ENCODE measurements around the gene OR2H1.
"Not testable (repeated sequence)": the region's sequence is repeated elsewhere in the genome, so short reads cannot be mapped to it uniquely, and the experiment has no call there.

Gene OR2H1

DNA sequence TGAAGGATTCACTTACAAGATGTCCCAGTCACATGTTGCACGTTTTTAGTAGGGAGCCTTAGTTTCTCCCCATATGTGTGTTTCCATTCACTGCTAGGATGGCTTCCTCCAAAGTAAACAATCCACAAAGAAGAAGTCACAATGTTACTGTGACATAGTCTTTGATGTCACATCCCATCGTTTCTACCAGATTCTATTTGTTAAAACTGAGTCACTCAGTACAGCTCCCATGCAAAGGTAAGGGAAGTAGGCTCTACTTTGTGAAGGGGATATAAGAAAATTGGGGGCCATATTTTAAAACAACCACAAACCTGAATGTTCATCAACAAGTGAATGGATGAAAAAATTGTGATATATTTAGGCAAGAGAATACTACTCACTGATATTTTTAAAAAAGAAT, at the start of gene OR2H1, which contains the start of gene OR11A1:
Gene OR2H1 (plus strand): TSS at position 185 of the 400 bp plus-strand sequence. CDS start 4,615 bp downstream, outside the sequence.
Gene OR11A1 (minus strand): TSS at position 101 of the 400 bp plus-strand sequence. CDS start 29,430 bp downstream, outside the sequence.
- no peak for DNase-seq

- no peak for DNase-seq
These were observed 42.4 kb upstream of the OR2H1 start, which contains the start of gene OR12D1 for GRCh38 chr6:29414588-29414987. OR12D1 (plus strand) TSS chr6:29414928.

DNA sequence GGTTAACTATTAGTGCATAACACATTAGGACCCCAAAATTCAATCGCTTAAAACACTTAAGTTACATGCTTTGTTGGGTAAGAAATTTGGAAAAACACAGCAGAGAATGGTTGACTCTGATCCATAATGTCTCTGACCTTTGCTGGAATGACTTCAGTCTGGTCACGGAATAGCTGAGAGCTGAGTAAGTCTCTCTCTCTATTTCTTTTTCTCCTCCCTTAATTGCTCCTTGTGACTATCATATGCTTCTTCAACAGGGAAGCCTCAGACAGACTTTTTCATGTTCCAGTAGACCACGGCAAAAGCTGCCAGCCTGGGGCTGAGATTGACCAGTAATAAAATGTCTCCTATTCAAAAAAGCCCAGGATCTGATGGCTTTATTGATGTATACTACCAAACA, 37.4 kb upstream of the OR2H1 start:
- DNase-seq: no peak

- DNase-seq: no peak
These were observed 32.8 kb upstream of the OR2H1 start for GRCh38 chr6:29424168-29424567.

GRCh38 chr6:29424575-29424974, 32.4 kb upstream of the OR2H1 start:
- no peak for DNase-seq

- no peak for DNase-seq
These were observed 31.9 kb upstream of the OR2H1 start for GRCh38 chr6:29425075-29425474.

DNA sequence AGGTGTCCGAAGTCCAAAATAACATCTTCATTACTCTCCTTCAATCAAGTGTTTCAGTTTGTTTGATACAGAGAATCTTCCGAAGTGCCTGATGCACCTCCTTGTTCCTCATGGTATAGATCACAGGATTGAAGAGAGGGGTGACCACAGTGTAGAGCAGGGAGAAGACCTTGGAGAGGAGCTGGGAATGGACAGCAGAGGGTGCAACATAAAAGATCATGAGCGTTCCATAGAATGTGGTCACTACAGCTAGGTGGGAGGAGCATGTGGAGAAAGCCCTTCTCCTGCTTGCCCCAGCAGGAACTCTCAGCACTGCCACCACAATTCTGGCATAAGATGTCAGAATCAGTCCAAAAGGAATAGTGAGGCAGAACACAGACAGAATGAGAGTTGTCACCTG, 30.3 kb upstream of the OR2H1 start:
- no peak for DNase-seq

DNA sequence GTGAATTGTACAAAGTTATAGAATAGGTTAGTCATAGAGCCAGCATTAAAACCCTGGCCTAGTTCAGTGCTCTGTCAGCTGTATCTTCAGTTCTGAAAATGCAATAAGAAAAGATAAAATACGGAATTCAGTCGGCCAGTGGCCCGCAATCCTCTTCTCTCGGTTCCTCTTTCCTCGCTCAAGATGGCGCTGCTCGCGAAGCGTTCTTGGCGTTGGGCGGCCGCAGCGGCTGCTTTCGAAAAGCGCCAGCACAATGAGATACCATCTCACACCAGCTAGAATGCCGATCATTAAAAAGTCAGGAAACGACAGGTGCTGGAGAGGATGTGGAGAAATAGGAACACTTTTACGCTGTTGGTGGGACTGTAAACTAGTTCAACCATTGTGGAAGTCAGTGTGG, 20.2 kb upstream of the OR2H1 start:
- DNase-seq: not testable (repeated sequence)

DNA sequence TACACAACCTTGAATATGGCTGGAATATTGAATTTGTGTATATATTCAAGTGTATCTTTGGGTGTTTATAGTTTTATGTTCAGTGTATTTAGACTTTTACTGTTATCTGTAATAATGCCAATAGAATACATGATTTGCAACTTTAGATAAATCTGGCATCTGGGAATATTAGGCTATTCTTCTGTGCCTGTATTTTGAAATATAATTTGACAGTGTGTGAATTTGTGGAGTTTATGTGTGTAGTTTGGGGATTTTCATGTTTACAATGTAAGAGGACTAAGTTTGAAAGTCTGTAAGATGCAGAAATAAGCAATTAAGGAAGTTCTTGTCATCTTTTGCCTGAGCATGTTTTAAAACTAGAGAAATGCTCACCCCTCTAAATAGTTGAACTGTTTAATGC, 17.9 kb upstream of the OR2H1 start, which contains the start of gene OR10C1:
Gene OR10C1 (plus strand): TSS at position 301 of the 400 bp plus-strand sequence. CDS start 710 bp downstream, outside the sequence.
- no peak for DNase-seq

DNA sequence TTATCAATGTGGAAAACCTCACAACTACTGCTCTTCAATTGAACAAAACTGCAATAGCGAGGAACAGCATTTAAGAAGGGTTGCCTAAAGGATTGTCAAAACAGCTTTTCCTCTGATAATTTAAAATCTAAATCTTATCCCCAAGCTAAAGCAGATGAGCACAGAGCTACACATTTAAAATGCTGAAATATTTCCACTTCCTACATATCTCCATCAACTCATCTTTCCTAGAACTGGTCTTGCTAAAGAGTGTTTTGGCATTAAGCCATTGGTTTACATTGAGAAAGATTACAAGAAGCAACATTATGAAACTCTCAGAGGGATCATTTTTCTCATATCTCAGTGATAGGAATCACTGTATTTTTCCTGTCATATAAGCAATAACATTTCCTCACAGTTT, 14.2 kb upstream of the OR2H1 start:
- DNase-seq: no peak

DNA sequence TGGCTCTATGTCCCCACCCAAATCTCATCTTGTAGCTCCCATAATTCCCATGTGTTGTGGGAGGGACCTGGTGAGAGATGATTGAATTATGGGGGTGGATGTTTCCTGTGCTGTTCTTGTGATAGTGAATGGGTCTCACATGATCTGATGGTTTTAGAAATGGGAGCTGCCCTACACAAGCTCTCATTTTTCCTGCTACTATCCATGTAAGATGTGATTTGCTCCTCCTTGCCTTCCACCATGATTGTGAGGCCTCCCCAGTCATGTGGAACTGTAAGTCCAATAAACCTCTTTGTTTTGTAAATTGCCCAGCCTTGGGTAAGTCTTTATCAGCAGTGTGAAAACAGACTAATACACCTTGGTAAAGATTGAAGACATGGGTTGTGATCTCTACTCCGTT, 12.9 kb upstream of the OR2H1 start:
- DNase-seq: not testable (repeated sequence)

GRCh38 chr6:29447670-29448069, 9.3 kb upstream of the OR2H1 start:
- DNase-seq: no peak

DNA sequence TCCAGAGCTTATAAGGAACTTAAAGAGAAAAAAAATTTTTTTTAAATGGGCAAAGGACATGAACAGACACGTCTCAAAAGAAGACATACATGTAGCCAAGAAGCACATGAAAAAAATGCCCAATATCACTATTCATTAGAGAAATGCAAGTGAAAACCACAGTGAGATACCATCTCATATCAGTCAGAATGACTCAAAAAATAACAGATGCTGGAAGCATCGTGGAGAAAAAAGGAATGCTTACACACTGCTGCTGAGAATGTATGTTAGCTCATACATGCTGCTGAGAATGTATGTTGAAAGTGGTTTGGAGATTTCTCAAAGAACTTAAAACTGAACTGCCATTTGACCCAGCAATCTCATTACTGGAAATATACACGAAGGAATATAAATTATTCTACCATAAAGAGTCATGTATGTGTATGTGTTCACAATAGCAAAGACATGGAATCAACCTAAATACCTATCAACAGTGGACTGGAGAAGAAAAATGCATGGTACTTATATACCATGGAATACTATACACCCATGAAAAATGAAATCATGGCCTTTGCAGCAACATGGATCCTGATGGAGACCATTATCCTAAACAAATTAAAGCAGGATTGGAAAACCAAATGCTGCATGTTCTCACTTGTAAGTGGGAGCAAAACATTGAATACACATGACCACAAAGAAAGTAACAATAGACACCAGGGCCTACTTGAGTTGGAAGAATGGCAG, 5.3 kb upstream of the OR2H1 start:
- no peak for DNase-seq

DNA sequence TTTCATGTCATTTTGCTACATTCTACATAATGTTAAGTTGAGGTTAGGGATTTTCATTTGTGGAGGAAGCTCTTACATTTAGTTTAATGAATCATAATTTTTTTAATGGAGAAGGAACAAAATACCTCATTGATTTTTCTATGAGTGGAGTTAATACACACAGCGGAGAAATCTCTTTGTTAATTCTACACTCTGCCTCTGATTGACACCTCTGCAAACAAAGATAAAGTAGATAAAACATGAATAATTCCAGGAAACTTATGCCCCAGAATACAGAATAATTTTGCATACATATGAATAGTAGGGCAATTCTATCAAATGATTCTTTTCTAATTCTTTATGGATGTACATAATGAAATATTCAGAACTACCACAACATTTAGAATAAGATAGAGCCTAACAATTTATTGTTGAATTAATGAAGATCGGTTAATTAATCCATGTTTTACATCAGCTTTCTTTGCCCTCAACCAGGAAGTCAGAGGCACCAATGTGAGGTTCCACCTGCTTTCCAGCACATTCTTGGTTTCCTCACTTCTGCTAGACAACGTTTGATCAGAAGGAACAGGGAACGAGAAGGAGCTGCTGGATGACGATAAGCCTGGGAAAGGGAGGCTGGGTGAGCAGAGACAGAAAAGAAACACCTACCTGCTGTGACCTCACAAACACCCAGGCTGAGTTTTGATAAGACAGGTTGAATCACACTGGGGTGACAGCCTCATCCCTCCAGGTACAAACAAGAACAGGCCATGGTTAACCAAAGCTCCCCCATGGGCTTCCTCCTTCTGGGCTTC, 4.3 kb downstream of the OR2H1 start:
- no peak for DNase-seq

DNA sequence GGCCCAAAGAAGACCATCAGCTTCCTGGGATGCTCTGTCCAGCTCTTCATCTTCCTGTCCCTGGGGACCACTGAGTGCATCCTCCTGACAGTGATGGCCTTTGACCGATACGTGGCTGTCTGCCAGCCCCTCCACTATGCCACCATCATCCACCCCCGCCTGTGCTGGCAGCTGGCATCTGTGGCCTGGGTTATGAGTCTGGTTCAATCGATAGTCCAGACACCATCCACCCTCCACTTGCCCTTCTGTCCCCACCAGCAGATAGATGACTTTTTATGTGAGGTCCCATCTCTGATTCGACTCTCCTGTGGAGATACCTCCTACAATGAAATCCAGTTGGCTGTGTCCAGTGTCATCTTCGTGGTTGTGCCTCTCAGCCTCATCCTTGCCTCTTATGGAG, 5.1 kb downstream of the OR2H1 start:
- no peak for DNase-seq

GRCh38 chr6:29465279-29465678, 8.3 kb downstream of the OR2H1 start:
- DNase-seq: no peak

DNA sequence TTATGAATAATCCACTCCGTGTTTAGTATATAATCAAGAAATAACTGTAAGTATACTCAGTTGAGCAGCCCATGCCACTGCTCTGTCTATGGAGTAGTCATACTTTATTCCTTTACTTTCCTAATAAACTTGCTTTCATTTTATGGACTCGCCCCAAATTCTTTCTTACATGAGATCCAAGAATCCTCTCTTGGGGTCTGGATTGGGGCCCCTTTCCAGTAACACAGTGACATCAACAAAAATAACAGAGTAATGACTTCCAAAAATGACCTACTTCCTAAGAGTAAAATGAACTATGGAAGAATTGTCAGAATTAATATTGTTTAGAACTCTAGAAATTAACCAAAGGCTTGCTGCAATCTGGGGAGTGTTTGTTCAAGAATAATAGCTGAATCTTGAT, 8.8 kb downstream of the OR2H1 start:
- no peak for DNase-seq

GRCh38 chr6:29466241-29466640, 9.3 kb downstream of the OR2H1 start:
- DNase-seq: no peak

DNA sequence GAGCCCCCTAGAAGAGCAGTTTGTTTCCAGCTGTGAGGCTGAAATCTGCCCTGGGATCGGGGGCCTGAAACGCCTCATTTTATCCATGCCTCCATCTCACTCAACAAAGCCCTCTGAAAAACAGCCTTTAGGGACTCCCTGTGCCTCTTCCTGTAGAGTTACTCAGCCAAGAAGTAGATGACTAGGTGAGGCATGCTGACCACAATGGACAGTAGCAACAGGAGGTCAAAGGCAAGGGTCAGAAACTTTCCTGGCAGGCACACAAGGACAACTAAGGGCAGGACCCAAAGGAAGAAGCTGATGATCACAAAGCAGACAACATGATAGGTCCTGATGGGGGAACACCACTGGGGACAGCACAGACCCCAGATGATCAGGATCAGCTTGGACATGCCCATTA, 18.0 kb downstream of the OR2H1 start:
- DNase-seq: no peak

DNA sequence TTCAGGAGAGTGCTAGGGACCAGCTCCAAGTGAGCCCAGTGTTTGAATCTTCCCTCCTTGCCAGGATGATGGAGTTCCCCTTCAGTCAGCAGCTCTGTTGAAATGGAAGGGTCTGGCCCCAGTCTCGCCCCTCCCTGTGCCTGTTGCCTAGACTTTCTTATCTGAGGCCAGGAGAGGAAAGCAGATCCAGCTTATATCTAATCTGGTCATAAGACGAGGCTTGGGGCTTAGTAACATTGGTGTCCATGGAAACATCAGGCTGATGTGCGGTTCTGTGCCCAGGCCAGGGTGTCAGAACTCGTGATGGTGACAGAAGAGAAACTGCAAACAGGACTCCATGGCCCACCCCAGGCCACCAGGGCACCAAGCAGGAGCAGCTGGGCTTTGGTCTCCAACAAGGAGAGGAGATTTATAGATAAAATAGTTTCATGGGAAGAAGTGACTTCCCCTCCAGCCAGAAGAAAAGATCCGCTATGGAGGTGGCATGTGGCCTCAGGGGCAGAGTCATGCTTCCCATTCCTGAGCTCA, 21.0 kb downstream of the OR2H1 start:
- DNase-seq: no peak

- DNase-seq: no peak
These were observed 21.8 kb downstream of the OR2H1 start for GRCh38 chr6:29478740-29479139.

DNA sequence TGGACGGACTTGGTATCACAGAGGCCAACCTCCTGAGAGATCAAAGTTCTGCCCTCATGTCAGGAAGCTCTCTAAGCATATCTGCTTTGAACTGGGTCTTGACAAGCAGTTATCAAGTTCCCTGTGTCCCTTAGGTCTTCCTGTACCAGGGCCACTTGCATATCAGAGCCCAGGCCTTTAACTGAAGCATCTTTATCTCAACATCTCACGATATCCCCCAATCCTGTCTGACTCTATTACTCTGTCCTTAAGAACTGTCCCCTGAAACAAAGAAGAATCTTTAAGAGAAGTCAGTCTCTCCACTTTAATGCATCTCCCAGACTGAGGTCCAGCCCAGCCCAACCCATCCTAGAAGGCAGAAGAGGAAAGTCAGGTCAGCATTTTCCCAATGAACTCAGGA, 22.6 kb downstream of the OR2H1 start:
- DNase-seq: no peak

GRCh38 chr6:29483186-29483585, 26.2 kb downstream of the OR2H1 start:
- no peak for DNase-seq

DNA sequence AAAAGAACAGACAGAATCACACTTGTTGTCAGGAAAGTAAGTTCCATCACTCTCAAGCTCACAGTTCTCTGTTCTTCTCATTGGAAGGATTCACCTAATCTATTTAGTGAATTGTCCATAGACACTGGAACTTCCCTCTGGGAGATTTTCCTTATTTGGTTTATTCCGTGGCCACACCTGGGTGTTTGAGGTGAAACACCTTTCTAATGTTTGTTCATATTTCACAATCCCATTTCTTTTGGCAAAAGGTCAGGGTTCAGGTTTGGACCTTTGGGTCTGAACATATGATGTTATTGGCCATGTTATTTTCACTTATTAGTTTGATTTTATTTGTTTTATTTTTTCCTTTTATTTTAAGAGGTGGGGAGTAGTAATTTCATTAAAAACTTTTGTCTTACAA, 26.8 kb downstream of the OR2H1 start:
- DNase-seq: no peak
